ENCODE measurements around the gene SERINC2.

The SERINC2 gene

DNA sequence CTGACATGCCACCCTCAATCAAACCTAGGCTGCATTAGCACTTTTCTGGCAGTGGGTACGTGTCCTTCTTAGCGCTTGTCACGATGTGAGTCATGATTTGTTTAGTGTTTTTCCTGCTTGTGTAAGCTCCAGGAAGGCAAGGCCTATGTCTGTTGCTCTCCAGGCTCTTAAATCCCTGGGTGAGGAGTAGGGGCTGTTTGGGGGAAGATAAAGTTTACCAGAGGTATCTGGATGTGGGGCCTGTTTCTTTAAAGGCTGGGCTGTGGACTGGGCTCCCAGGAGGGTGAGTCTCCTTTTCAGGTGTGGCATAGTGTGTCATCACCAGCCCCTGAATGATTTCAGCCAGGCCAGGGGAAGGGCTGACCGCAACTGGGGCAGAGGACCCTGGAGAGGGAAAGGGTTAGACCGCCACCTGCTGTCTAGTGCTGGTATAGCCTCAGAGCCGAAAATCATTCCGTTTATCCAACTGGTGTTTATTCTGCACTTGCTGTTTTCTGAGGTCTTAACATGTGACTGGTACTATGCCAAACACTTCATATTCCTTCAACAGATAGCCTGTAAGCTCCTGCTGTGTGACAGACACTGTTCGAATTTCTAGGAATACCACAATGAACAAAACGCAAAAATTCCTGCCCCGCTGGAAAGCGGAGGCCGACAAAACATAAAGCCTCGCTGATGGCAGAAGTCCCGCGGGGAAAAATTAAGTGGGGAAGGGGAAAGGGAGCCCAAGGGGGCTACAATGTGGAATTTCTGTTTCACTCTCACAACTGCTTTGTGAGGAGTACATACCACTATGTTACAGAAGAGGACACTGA lies 9.7 kb downstream of the SERINC2 start:
- peak; percentile 37 for DNase-seq (ENCODE audit: extremely low read depth, low read depth)
- TF ChIP-seq, protein P1, sequence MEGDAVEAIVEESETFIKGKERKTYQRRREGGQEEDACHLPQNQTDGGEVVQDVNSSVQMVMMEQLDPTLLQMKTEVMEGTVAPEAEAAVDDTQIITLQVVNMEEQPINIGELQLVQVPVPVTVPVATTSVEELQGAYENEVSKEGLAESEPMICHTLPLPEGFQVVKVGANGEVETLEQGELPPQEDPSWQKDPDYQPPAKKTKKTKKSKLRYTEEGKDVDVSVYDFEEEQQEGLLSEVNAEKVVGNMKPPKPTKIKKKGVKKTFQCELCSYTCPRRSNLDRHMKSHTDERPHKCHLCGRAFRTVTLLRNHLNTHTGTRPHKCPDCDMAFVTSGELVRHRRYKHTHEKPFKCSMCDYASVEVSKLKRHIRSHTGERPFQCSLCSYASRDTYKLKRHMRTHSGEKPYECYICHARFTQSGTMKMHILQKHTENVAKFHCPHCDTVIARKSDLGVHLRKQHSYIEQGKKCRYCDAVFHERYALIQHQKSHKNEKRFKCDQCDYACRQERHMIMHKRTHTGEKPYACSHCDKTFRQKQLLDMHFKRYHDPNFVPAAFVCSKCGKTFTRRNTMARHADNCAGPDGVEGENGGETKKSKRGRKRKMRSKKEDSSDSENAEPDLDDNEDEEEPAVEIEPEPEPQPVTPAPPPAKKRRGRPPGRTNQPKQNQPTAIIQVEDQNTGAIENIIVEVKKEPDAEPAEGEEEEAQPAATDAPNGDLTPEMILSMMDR (IDR thresholded peaks at IDR 0.05; ENCODE audit: low read depth, low read length) = peak; percentile 97

DNA sequence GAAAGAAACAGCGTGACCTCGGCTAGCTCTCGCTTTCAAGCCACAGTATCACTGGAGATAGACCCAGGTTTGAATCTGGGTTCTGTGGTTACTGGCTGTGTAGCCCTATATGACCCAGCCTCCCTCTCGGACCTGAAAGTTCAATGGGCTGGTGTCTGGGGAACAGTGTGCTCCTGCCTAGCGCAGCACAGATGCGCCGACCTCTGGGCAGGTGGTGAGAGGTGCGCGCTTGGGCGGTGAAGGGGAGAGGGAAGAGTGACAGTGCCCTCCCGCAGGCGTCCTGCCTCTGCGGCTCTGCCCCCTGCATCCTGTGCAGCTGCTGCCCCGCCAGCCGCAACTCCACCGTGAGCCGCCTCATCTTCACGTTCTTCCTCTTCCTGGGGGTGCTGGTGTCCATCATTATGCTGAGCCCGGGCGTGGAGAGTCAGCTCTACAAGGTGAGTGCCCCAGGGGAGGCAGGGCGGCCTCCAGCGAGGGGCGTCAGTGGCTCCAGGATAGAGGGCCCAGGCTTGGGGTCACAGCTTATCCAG lies 10.5 kb downstream of the SERINC2 start:
- no peak for DNase-seq (ENCODE audit: extremely low read depth, low read depth)

DNA sequence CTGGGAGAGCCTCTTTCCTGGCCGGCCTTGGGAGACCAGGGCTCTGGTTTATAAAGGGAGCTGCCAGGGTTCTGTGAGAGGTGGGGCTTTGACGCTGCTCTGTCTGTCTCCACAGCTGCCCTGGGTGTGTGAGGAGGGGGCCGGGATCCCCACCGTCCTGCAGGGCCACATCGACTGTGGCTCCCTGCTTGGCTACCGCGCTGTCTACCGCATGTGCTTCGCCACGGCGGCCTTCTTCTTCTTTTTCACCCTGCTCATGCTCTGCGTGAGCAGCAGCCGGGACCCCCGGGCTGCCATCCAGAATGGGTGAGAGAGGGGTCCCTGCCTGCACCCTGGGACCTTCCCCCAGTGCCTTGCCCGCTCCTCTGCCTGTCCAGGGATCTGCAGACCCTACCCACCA lies 11.6 kb downstream of the SERINC2 start:
- TF ChIP-seq, protein P1 (IDR thresholded peaks at IDR 0.05; ENCODE audit: low read depth, low read length) = no peak

More for the DNA sequence above, 10.5 kb downstream of the SERINC2 start:
- TF ChIP-seq, protein P1 (IDR thresholded peaks at IDR 0.05; ENCODE audit: low read depth, low read length) = no peak

DNA sequence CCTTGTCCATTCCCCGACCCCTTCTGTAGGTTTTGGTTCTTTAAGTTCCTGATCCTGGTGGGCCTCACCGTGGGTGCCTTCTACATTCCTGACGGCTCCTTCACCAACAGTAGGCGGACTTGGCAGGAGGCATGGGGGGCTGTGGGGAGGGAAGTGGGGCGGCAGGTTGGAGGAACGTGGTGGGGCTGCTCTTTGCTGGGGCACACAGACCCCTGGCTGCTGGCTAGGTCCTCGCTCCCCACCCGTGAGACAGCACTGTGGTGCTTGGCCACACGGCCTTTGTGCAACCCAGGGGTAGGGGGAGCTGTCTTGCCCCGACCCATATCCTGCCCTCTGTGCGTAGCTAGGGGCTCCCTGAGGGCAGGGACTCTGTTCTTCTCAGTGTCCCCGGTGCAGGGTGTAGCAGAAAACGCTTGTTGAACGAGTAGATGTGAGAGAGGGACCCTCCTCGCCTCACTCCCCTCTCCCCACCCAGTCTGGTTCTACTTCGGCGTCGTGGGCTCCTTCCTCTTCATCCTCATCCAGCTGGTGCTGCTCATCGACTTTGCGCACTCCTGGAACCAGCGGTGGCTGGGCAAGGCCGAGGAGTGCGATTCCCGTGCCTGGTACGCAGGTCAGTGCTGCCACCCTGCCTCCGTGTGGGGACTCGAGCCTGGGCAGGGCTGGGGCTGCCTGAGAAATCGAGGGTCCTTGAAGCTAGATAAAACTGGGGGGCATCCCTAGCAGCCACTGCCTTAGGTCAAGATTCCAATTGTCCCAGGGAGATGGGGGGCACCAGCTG lies 12.5 kb downstream of the SERINC2 start:
- TF ChIP-seq, protein P1 (IDR thresholded peaks at IDR 0.05; ENCODE audit: low read depth, low read length) = no peak
- no peak for DNase-seq (ENCODE audit: extremely low read depth, low read depth)

More for the DNA sequence above, 11.6 kb downstream of the SERINC2 start:
- no peak for DNase-seq (ENCODE audit: extremely low read depth, low read depth)

DNA sequence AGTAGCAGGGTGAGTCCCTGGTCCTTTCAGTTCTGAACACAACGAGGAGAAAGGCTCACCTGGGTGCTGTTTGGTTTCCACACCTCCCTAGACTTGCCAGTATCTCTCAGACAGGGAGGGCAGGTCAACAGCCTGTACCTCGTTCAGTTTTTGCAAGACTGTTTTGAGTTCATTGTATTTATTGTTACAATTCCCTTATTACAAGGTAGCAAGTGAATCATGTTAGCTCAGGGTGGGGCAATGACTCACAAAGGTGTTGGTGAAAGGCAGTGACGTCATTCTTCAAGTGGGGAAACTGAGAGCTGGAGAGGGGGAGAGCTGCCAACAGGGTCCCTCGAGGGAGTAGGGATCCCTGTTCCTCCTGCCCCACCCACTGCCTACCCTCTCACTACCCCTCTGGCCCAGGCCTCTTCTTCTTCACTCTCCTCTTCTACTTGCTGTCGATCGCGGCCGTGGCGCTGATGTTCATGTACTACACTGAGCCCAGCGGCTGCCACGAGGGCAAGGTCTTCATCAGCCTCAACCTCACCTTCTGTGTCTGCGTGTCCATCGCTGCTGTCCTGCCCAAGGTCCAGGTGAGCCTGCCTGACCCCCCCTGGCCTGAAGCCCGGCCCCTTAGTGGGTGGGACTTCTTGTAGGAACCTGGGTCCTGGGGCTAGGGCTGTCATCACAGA lies 13.4 kb downstream of the SERINC2 start:
- TF ChIP-seq, protein P1 (IDR thresholded peaks at IDR 0.05; ENCODE audit: low read depth, low read length) = no peak
- DNase-seq (ENCODE audit: extremely low read depth, low read depth) = no peak

DNA sequence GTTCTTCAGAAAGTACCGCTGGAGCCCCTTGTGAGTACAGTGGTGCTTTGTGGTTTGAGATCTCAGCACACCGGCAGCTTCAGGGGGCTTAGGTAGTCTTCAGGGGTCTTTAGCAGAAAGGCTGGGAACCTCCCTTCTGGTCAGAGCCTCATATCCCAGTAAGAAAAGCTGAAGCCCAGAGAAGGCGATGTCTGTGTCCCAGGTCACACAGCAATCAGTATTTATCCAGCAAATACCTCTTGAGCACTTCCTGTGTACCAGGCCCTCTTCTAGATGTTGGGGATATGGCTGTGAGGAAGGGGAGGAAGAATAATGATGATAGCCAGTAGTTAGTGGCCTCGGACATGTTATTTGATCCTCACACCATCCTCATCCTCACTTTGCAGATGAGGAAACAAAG lies 14.3 kb downstream of the SERINC2 start:
- TF ChIP-seq, protein P1 (IDR thresholded peaks at IDR 0.05; ENCODE audit: low read depth, low read length) = no peak
- no peak for DNase-seq (ENCODE audit: extremely low read depth, low read depth)
